NCI-H1048 (cell line): Measurements from ENCODE around the gene ZFPM1.

Experiments
- DNase-seq: peaks from one replicate; lab custom pipeline; 2025; lab: John Stamatoyannopoulos, UW

The ZFPM1 gene

GRCh38 chr16:88527937-88528743 lies 75.1 kb downstream of the ZFPM1 start:
- DNase-seq, result no peak

- no peak for DNase-seq
Measured at GRCh38 chr16:88528902-88529318, 75.8 kb downstream of the ZFPM1 start.

GRCh38 chr16:88529596-88529995 lies 76.5 kb downstream of the ZFPM1 start:
- no peak for DNase-seq

GRCh38 chr16:88530051-88530857 lies 77.2 kb downstream of the ZFPM1 start:
- no peak for DNase-seq

GRCh38 chr16:88530858-88531203 lies 77.8 kb downstream of the ZFPM1 start:
- no peak for DNase-seq

GRCh38 chr16:88531346-88531745 lies 78.3 kb downstream of the ZFPM1 start:
- no peak for DNase-seq

GRCh38 chr16:88531931-88532433 lies 78.9 kb downstream of the ZFPM1 start:
- no peak for DNase-seq

- DNase-seq, result no peak
Measured at GRCh38 chr16:88532434-88533241, 79.6 kb downstream of the ZFPM1 start.

- DNase-seq, result no peak
Measured at GRCh38 chr16:88533381-88533917, 80.4 kb downstream of the ZFPM1 start.

- peak; percentile 55 for DNase-seq
Measured at GRCh38 chr16:88533932-88534637, 81.0 kb downstream of the ZFPM1 start.

GRCh38 chr16:88534638-88535190 lies 81.6 kb downstream of the ZFPM1 start:
- DNase-seq, result no peak

- no peak for DNase-seq
Measured at GRCh38 chr16:88535191-88535856, 82.2 kb downstream of the ZFPM1 start.

GRCh38 chr16:88535857-88536222 lies 82.8 kb downstream of the ZFPM1 start:
- no peak for DNase-seq

GRCh38 chr16:88536510-88536909 lies 83.4 kb downstream of the ZFPM1 start:
- no peak for DNase-seq

- DNase-seq, result no peak
Measured at GRCh38 chr16:88536971-88537751, 84.1 kb downstream of the ZFPM1 start.

- DNase-seq, result no peak
Measured at GRCh38 chr16:88537859-88538258, 84.8 kb downstream of the ZFPM1 start.

GRCh38 chr16:88538366-88539060 lies 85.4 kb downstream of the ZFPM1 start:
- DNase-seq, result no peak

GRCh38 chr16:88539261-88539651 lies 86.2 kb downstream of the ZFPM1 start:
- DNase-seq, result no peak
